ENCODE results near the gene RNF212.
"Not testable (repeated sequence)": the region's sequence is repeated elsewhere in the genome, so short reads cannot be mapped to it uniquely, and the experiment has no call there.

The RNF212 gene

GRCh38 chr4:1065732-1066131, 47.6 kb downstream of the RNF212 start:
- DNase-seq (ENCODE audit: low spot score) = no peak

- DNase-seq (ENCODE audit: low spot score) = no peak
Measured at GRCh38 chr4:1062419-1062818, 50.9 kb downstream of the RNF212 start.

GRCh38 chr4:1061760-1062159, 51.6 kb downstream of the RNF212 start:
- DNase-seq (ENCODE audit: low spot score) = peak; percentile 50

GRCh38 chr4:1061056-1061700, 52.2 kb downstream of the RNF212 start:
- DNase-seq (ENCODE audit: low spot score) = no peak

GRCh38 chr4:1060621-1061020, 52.7 kb downstream of the RNF212 start:
- DNase-seq (ENCODE audit: low spot score) = no peak

GRCh38 chr4:1060121-1060520, 53.2 kb downstream of the RNF212 start:
- no peak for DNase-seq (ENCODE audit: low spot score)

- DNase-seq (ENCODE audit: low spot score) = no peak
Measured at GRCh38 chr4:1058997-1059665, 54.2 kb downstream of the RNF212 start.

- no peak for DNase-seq (ENCODE audit: low spot score)
Measured at GRCh38 chr4:1058198-1058996, 55.0 kb downstream of the RNF212 start.

- no peak for DNase-seq (ENCODE audit: low spot score)
Measured at GRCh38 chr4:1057403-1057745, 56.0 kb downstream of the RNF212 start.

GRCh38 chr4:1056671-1057402, 56.5 kb downstream of the RNF212 start:
- no peak for DNase-seq (ENCODE audit: low spot score)

GRCh38 chr4:1055721-1056590, 57.4 kb downstream of the RNF212 start:
- no peak for DNase-seq (ENCODE audit: low spot score)

GRCh38 chr4:1055243-1055701, 58.1 kb downstream of the RNF212 start:
- not testable (repeated sequence) for DNase-seq (ENCODE audit: low spot score)

GRCh38 chr4:1054696-1055242, 58.6 kb downstream of the RNF212 start:
- DNase-seq (ENCODE audit: low spot score) = not testable (repeated sequence)

- DNase-seq (ENCODE audit: low spot score) = not testable (repeated sequence)
Measured at GRCh38 chr4:1053891-1054290, 59.5 kb downstream of the RNF212 start.

- DNase-seq (ENCODE audit: low spot score) = no peak
Measured at GRCh38 chr4:1053080-1053661, 60.2 kb downstream of the RNF212 start.

GRCh38 chr4:1052231-1052671, 61.1 kb downstream of the RNF212 start:
- no peak for DNase-seq (ENCODE audit: low spot score)

GRCh38 chr4:1051472-1051871, 61.9 kb downstream of the RNF212 start:
- no peak for DNase-seq (ENCODE audit: low spot score)

- DNase-seq (ENCODE audit: low spot score) = no peak
Measured at GRCh38 chr4:1050486-1051213, 62.7 kb downstream of the RNF212 start.

GRCh38 chr4:1049591-1049905, 63.8 kb downstream of the RNF212 start:
- DNase-seq (ENCODE audit: low spot score) = no peak

Measured in cerebellar cortex (tissue), 1 donor.